Calu3 (cell line): ENCODE measurements around the gene OR52K1. TPM values are rescaled to one million over a fixed set of nuclear protein-coding genes. Genes with fewer than 3 reads are reported as not detected.

Experiments
- BruUV-seq: library from RNA; stranded (reverse); fragments of 400-500 nt; replicated peaks from 2 replicates; lab custom pipeline; 2021; lab: Mats Ljungman, UMichigan
- CTCF ChIA-PET: fragments of 300-600 bp; sonication (Branson Sonifier 250); formaldehyde crosslinking; loops from one replicate; lab custom pipeline; 2022; ENCODE audit warnings: antibody characterized with exemption; lab: Charles Lee
- DNase-seq: peaks from one replicate; pipeline ENCODE4 v3.0.0; 2022
- H3K27ac Mint-ChIP-seq: one replicate; pipeline ENCODE4 v1.8.0; 2022; ENCODE audit warnings: mixed read lengths; ENCODE audit not compliant: unreplicated experiment
- H3K27me3 Mint-ChIP-seq: one replicate; pipeline ENCODE4 v1.8.0; 2022; ENCODE audit warnings: mixed read lengths; ENCODE audit not compliant: unreplicated experiment
- H3K36me3 Mint-ChIP-seq: one replicate; pipeline ENCODE4 v1.8.0; 2022; ENCODE audit warnings: mild to moderate bottlenecking, moderate library complexity, mixed read lengths; ENCODE audit not compliant: insufficient read depth, unreplicated experiment
- H3K4me1 Mint-ChIP-seq: one replicate; pipeline ENCODE4 v1.8.0; 2022; ENCODE audit warnings: mild to moderate bottlenecking, low read depth, mixed read lengths; ENCODE audit not compliant: unreplicated experiment
- H3K4me3 Mint-ChIP-seq: one replicate; pipeline ENCODE4 v1.8.0; 2022; ENCODE audit warnings: mild to moderate bottlenecking, low read depth, moderate library complexity, mixed read lengths; ENCODE audit not compliant: unreplicated experiment
- H3K9me3 Mint-ChIP-seq: one replicate; pipeline ENCODE4 v1.8.0; 2022; ENCODE audit warnings: low read depth, mixed read lengths; ENCODE audit not compliant: unreplicated experiment
- CTCF ChIP-seq: fragments of 200-600 bp; IDR thresholded peaks from one replicate; pipeline ENCODE4 v1.8.0; 2022; ENCODE audit warnings: antibody characterized with exemption; ENCODE audit not compliant: unreplicated experiment
- intact Hi-C: fragments of 100-400 bp; cut with micrococcal nuclease; formaldehyde crosslinking; loops from one replicate; pipeline ENCODE4 v1.10.0; 2022; ENCODE audit not compliant: unreplicated experiment
- total RNA-seq: library from RNA; stranded (reverse); gene quantifications from 2 replicates; pipeline ENCODE4 v1.2.3, GENCODE V29; 2022

OR52K1 gene
- total RNA-seq, 1 experiment from 2014 or later: not detected

GRCh38 chr11:4496557-4497248 is 14.3 kb downstream of the OR52K1 start:
- peak; percentile 4 for DNase-seq
- Mint-ChIP-seq H3K4me1 (peaks cover 31% of the 10 kb centered on the region), H3K36me3 (peaks cover 5% of the 10 kb centered on the region), H3K27me3 (peaks cover 73% of the 10 kb centered on the region), H3K9me3 (no peaks in the 10 kb centered on the region), H3K27ac (no peak overlapping the region), H3K4me3 (no peak overlapping the region)
- BruUV-seq: no TSS peak
- TF ChIP-seq CTCF: no peak
- CTCF ChIA-PET: interaction anchor here (1.1 to 2.0 kb wide), 2 partner anchors 43 to 309 kb away, joined by 5 to 7 read pairs; no protein-coding TSS in a partner anchor
- intact Hi-C loops: loop anchor here (1.0 kb wide), 1 partner anchor 43 kb away; no protein-coding TSS in a partner anchor

GRCh38 chr11:4508886-4509285 is 26.4 kb downstream of the OR52K1 start:
- H3K27ac Mint-ChIP-seq: no peak overlapping the region
- peaks cover 59% of the 10 kb centered on the region for H3K27me3 Mint-ChIP-seq

GRCh38 chr11:4511282-4512245 is 29.1 kb downstream of the OR52K1 start:
- BruUV-seq: no TSS peak
- TF ChIP-seq CTCF: no peak
- H3K36me3 Mint-ChIP-seq: no peaks in the 10 kb centered on the region

More at GRCh38 chr11:4508886-4509285, 26.4 kb downstream of the OR52K1 start:
- TF ChIP-seq CTCF: no peak
- Mint-ChIP-seq H3K4me1 (no peaks in the 10 kb centered on the region), H3K4me3 (no peak overlapping the region), H3K36me3 (no peaks in the 10 kb centered on the region), H3K9me3 (no peaks in the 10 kb centered on the region)
- CTCF ChIA-PET: no interaction called here
- intact Hi-C loops: no loop called here
- no peak for DNase-seq
- no TSS peak for BruUV-seq

GRCh38 chr11:4514196-4514595 is 31.8 kb downstream of the OR52K1 start:
- intact Hi-C loops: no loop called here
- H3K36me3 Mint-ChIP-seq: no peaks in the 10 kb centered on the region
- DNase-seq: no peak
- no peak for TF ChIP-seq CTCF
- no peaks in the 10 kb centered on the region for H3K9me3 Mint-ChIP-seq
- CTCF ChIA-PET: no interaction called here
- no peak overlapping the region for H3K27ac Mint-ChIP-seq
- peaks cover 76% of the 10 kb centered on the region for H3K27me3 Mint-ChIP-seq
- no peak overlapping the region for H3K4me3 Mint-ChIP-seq
- BruUV-seq: no TSS peak
- H3K4me1 Mint-ChIP-seq: no peaks in the 10 kb centered on the region

More at GRCh38 chr11:4511282-4512245, 29.1 kb downstream of the OR52K1 start:
- CTCF ChIA-PET: no interaction called here
- H3K4me3 Mint-ChIP-seq: no peak overlapping the region
- H3K4me1 Mint-ChIP-seq: no peaks in the 10 kb centered on the region
- intact Hi-C loops: no loop called here
- H3K27ac Mint-ChIP-seq: no peak overlapping the region
- DNase-seq: no peak
- H3K27me3 Mint-ChIP-seq: peaks cover 81% of the 10 kb centered on the region
- no peaks in the 10 kb centered on the region for H3K9me3 Mint-ChIP-seq
